GM19025 (cell line): ENCODE data around the gene ATXN1.
"Not testable (repeated sequence)": the region's sequence is repeated elsewhere in the genome, so short reads cannot be mapped to it uniquely, and the experiment has no call there.

Source experiments
- ATAC-seq: cut with Tn5 transposase; IDR thresholded peaks from one replicate; pipeline ENCODE4 v1.9.1; 2021; ENCODE audit warnings: mild to moderate bottlenecking, low read depth, moderate library complexity; ENCODE audit not compliant: unreplicated experiment

Gene ATXN1

GRCh38 chr6:16282370-16282769, 478.9 kb downstream of the ATXN1 start:
- no peak for ATAC-seq

GRCh38 chr6:16279243-16279642, 482.0 kb downstream of the ATXN1 start:
- ATAC-seq = no peak

- ATAC-seq = no peak
Observed at GRCh38 chr6:16278750-16279149, 482.5 kb downstream of the ATXN1 start.

GRCh38 chr6:16278048-16278724, 483.1 kb downstream of the ATXN1 start:
- ATAC-seq = no peak

GRCh38 chr6:16277101-16277981, 483.9 kb downstream of the ATXN1 start:
- no peak for ATAC-seq

- ATAC-seq = no peak
Observed at GRCh38 chr6:16274885-16275589, 486.2 kb downstream of the ATXN1 start.

- no peak for ATAC-seq
Observed at GRCh38 chr6:16274483-16274882, 486.8 kb downstream of the ATXN1 start.

- no peak for ATAC-seq
Observed at GRCh38 chr6:16273256-16273655, 488.0 kb downstream of the ATXN1 start.

GRCh38 chr6:16272201-16272600, 489.1 kb downstream of the ATXN1 start:
- ATAC-seq = no peak

GRCh38 chr6:16271428-16271827, 489.8 kb downstream of the ATXN1 start:
- ATAC-seq = no peak

- no peak for ATAC-seq
Observed at GRCh38 chr6:16270178-16270794, 491.0 kb downstream of the ATXN1 start.

GRCh38 chr6:16269442-16270070, 491.7 kb downstream of the ATXN1 start:
- not testable (repeated sequence) for ATAC-seq

- ATAC-seq = no peak
Observed at GRCh38 chr6:16267428-16268263, 493.6 kb downstream of the ATXN1 start.

GRCh38 chr6:16265351-16266341, 495.6 kb downstream of the ATXN1 start:
- ATAC-seq = no peak

- ATAC-seq = no peak
Observed at GRCh38 chr6:16264785-16265184, 496.5 kb downstream of the ATXN1 start.

GRCh38 chr6:16263464-16264099, 497.7 kb downstream of the ATXN1 start:
- not testable (repeated sequence) for ATAC-seq

- ATAC-seq = not testable (repeated sequence)
Observed at GRCh38 chr6:16262773-16263172, 498.5 kb downstream of the ATXN1 start.

GRCh38 chr6:16260602-16261001, 500.7 kb downstream of the ATXN1 start:
- ATAC-seq = not testable (repeated sequence)
